KMS-11 (cell line): ENCODE data around the gene THNSL1.

ENCODE experiments used
- H2AFZ ChIP-seq: fragments of 200-600 bp; sonication (generic); 2 replicates; pipeline ENCODE4 v1.6.1; 2016; ENCODE audit warnings: antibody characterized with exemption, mixed run types, low read depth
- H3K27ac ChIP-seq: fragments of 200-600 bp; sonication (generic); 2 replicates; pipeline ENCODE4 v1.6.1; 2016; ENCODE audit warnings: mild to moderate bottlenecking, mixed run types
- H3K27me3 ChIP-seq: fragments of 200-600 bp; sonication (generic); 2 replicates; pipeline ENCODE4 v1.6.1; 2017; ENCODE audit warnings: mild to moderate bottlenecking, low read depth, mixed run types, moderate library complexity; ENCODE audit not compliant: insufficient read depth
- H3K36me3 ChIP-seq: fragments of 200-600 bp; sonication (generic); 2 replicates; pipeline ENCODE4 v1.6.1; 2017; ENCODE audit warnings: mild to moderate bottlenecking, mixed run types; ENCODE audit not compliant: insufficient read depth
- H3K4me1 ChIP-seq: fragments of 200-600 bp; sonication (generic); 2 replicates; pipeline ENCODE4 v1.6.1; 2016; ENCODE audit warnings: mild to moderate bottlenecking, low read depth, mixed run types; ENCODE audit not compliant: poor library complexity, severe bottlenecking
- H3K4me2 ChIP-seq: fragments of 200-600 bp; sonication (generic); 2 replicates; pipeline ENCODE4 v1.7.0; 2016; ENCODE audit warnings: mild to moderate bottlenecking, mixed run types
- H3K4me3 ChIP-seq: fragments of 200-600 bp; sonication (generic); IDR thresholded peaks from 2 replicates; pipeline ENCODE4 v1.6.1; 2017; ENCODE audit warnings: low read depth, low read length, mixed read lengths; ENCODE audit not compliant: insufficient read depth
- H3K79me2 ChIP-seq: fragments of 200-600 bp; sonication (generic); 2 replicates; pipeline ENCODE4 v1.6.1; 2016; ENCODE audit warnings: low read depth, mixed run types; ENCODE audit not compliant: insufficient read depth
- H3K9ac ChIP-seq: fragments of 200-600 bp; sonication (generic); 2 replicates; pipeline ENCODE4 v1.6.1; 2016; ENCODE audit warnings: mild to moderate bottlenecking, mixed run types
- H4K20me1 ChIP-seq: fragments of 200-600 bp; sonication (generic); 2 replicates; pipeline ENCODE4 v1.6.1; 2016; ENCODE audit warnings: mild to moderate bottlenecking, mixed run types; ENCODE audit not compliant: insufficient read depth
- CTCF ChIP-seq: fragments of 200-600 bp; sonication (generic); conservative IDR thresholded peaks from 2 replicates; pipeline ENCODE4 v1.6.1; 2017; ENCODE audit warnings: low read depth, mild to moderate bottlenecking, antibody characterized with exemption, low read length, moderate library complexity, mixed read lengths

THNSL1 gene

GRCh38 chr10:25018703-25019102 lies 2.3 kb downstream of the THNSL1 start:
- Histone ChIP-seq H4K20me1 (no peaks in the 10 kb centered on the region), H3K27me3 (no peaks in the 10 kb centered on the region), H2AFZ (no peak overlapping the region), H3K4me2 (no peak overlapping the region), H3K4me1 (peaks cover 18% of the 10 kb centered on the region), H3K4me3 (no peak overlapping the region), H3K79me2 (no peaks in the 10 kb centered on the region; the same call in 1 of the 2 replicates), H3K9ac (no peak overlapping the region), H3K36me3 (no peaks in the 10 kb centered on the region), H3K27ac (no peak overlapping the region)
- no peak for TF ChIP-seq CTCF

GRCh38 chr10:25023278-25023677 lies 6.9 kb downstream of the THNSL1 start:
- Histone ChIP-seq H3K9ac (no peak overlapping the region), H4K20me1 (no peaks in the 10 kb centered on the region), H3K4me2 (no peak overlapping the region), H3K27me3 (no peaks in the 10 kb centered on the region), H3K27ac (no peak overlapping the region), H3K36me3 (no peaks in the 10 kb centered on the region), H3K79me2 (no peaks in the 10 kb centered on the region; the same call in 1 of the 2 replicates), H3K4me1 (peaks cover 6% of the 10 kb centered on the region), H2AFZ (no peak overlapping the region), H3K4me3 (no peak overlapping the region)
- TF ChIP-seq CTCF = no peak

- Histone ChIP-seq H2AFZ (no peak overlapping the region), H3K4me2 (no peak overlapping the region), H3K4me1 (peaks cover 6% of the 10 kb centered on the region), H4K20me1 (no peaks in the 10 kb centered on the region), H3K36me3 (no peaks in the 10 kb centered on the region), H3K4me3 (no peak overlapping the region), H3K27me3 (no peaks in the 10 kb centered on the region), H3K27ac (no peak overlapping the region), H3K79me2 (no peaks in the 10 kb centered on the region), H3K9ac (no peak overlapping the region)
- TF ChIP-seq CTCF = no peak
Observed at GRCh38 chr10:25024528-25024927, 8.1 kb downstream of the THNSL1 start.

GRCh38 chr10:25026463-25026862 lies 10.1 kb downstream of the THNSL1 start:
- Histone ChIP-seq H2AFZ (no peak overlapping the region), H3K36me3 (no peaks in the 10 kb centered on the region), H3K27me3 (no peaks in the 10 kb centered on the region), H3K4me3 (no peak overlapping the region), H3K79me2 (no peaks in the 10 kb centered on the region), H4K20me1 (no peaks in the 10 kb centered on the region), H3K27ac (no peak overlapping the region), H3K4me2 (no peak overlapping the region), H3K4me1 (peaks cover 6% of the 10 kb centered on the region), H3K9ac (no peak overlapping the region)
- TF ChIP-seq CTCF = no peak
